Kidney (tissue), 14 donors: Measurements from ENCODE around the gene PARP11. TPM values are rescaled to one million over a fixed set of nuclear protein-coding genes. Genes with fewer than 3 reads are reported as not detected.

ENCODE experiments used
- DNase-seq, 5 donors: peaks; one replicate each; pipeline ENCODE4 v3.0.0-alpha.2; 2013 to 2020
- FAIRE-seq: peaks from 2 replicates; lab custom pipeline; 2012; peaks lifted over from hg19 to GRCh38; lab: Jason Lieb, UNC
- H3K27ac ChIP-seq, 2 donors: one replicate each; pipeline ENCODE4 v1.7.0; 2013; ENCODE audit warnings: low read depth in 2 of 2, low read length in 2 of 2, inconsistent platforms in 1 of 2
- H3K27me3 ChIP-seq: one replicate; pipeline ENCODE4 v1.7.1; 2013; ENCODE audit warnings: low read length, inconsistent platforms; ENCODE audit not compliant: control insufficient read depth, insufficient read depth
- H3K36me3 ChIP-seq, 3 donors: one replicate each; pipeline versions ENCODE4 v1.7.0 to v1.7.1; 2013; ENCODE audit warnings: low read length in 3 of 3, control low read depth in 1 of 3, inconsistent platforms in 1 of 3; ENCODE audit not compliant: insufficient read depth in 3 of 3, control insufficient read depth in 2 of 3
- H3K4me1 ChIP-seq, 3 donors: one replicate each; pipeline versions ENCODE4 v1.7.0 to v1.7.1; 2013; ENCODE audit warnings: low read length in 3 of 3, inconsistent platforms in 1 of 3, low read depth in 1 of 3; ENCODE audit not compliant: control insufficient read depth in 2 of 3, insufficient read depth in 2 of 3
- H3K4me3 ChIP-seq, 3 donors: one replicate each; pipeline versions ENCODE4 v1.7.0 to v1.8.1; 2013; ENCODE audit warnings: low read length in 3 of 3, control low read depth in 1 of 3, inconsistent platforms in 1 of 3
- H3K9ac ChIP-seq, 3 donors: one replicate each; pipeline versions ENCODE4 v1.7.0 to v1.7.1; 2013; ENCODE audit warnings: low read length in 3 of 3, control low read depth in 1 of 3, inconsistent platforms in 1 of 3
- H3K9me3 ChIP-seq, 3 donors: one replicate each; pipeline versions ENCODE4 v1.7.0 to v1.7.1; 2013; ENCODE audit warnings: low read length in 3 of 3, control low read depth in 1 of 3, inconsistent platforms in 1 of 3; ENCODE audit not compliant: control insufficient read depth in 2 of 3, insufficient read depth in 1 of 3
- intact Hi-C: fragments of 100-400 bp; cut with DNase I; formaldehyde crosslinking; loops from one replicate; pipeline ENCODE4 v1.11.1; 2022
- polyA plus RNA-seq: library from polyadenylated mRNA; stranded (reverse); fragments of 350-450 nt; fragmentation: Illumina TruSeq; extraction: RNeasy Lipid Tissue Mini Kit (QIAGEN cat#74804); gene quantifications from one replicate; pipeline ENCODE4 v1.2.3, GENCODE V29; 2014; ENCODE audit warnings: low read depth, low replicate concordance; ENCODE audit not compliant: insufficient read depth
- total RNA-seq: library from RNA; stranded (reverse); fragmentation: NEBNext Ultra II Directional; extraction: Animal tissue kit (Norgen Biotek cat#: 25700); gene quantifications from one replicate; pipeline ENCODE4 v1.2.1, GENCODE V29; 2021
- TF ChIP-seq, protein P1 (sequence below): IDR thresholded peaks from 3 replicates; pipeline ENCODE4 v1.5.1; 2012; ENCODE audit warnings: mild to moderate bottlenecking, moderate library complexity, borderline replicate concordance; ENCODE audit not compliant: insufficient read depth; ENCODE audit errors: extremely low read depth
- donor health status: control.
- donor health status: control.
- donor health status: control.
- donor health status: control.
- donor health status: control.
- donor health status: DM: yes; HTN: yes; CAD: no.
- donor health status: Normal renal cell carcinoma (clear cell type).

The PARP11 gene
- total and polyA plus RNA-seq, 2 donors from 2014 or later: 2.6 to 13.1 TPM

DNA sequence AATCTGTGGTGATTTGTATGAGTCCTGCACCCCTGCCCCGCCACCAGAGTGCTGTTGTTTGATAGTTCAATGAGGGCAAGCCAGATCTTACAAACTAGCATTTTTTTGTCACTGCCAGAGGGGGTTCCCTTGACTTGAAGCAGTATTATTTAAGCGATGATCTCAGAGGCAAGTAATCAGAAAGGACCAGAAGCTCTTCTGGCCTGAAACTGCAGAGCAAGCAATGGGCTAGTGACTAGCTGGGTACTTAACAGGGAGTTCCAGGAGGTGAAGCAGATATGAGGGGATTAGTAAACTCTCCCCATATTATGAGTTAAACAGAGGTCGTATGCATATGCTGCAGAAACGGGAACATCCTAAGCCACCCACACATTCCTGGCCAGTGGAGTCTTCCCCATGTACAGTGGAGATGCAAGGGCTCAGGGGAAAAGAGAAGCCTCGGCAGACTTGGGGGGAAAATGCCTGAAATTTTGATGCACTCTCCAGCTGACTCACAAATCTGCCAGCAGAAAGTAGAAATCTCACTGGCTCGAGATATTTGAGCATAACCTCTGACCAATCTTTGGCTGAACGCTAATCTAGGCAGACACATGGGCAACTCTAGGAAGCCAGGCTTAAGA, 112.0 kb downstream of the PARP11 start:
- DNase-seq (no peak), FAIRE-seq (no peak)
- Histone ChIP-seq H3K27ac (no peak overlapping the region), H3K36me3 (no peaks in the 10 kb centered on the region), H3K4me3 (no peak overlapping the region), H3K4me1 (no peaks in the 10 kb centered on the region), H3K27me3 (no peaks in the 10 kb centered on the region), H3K9me3 (no peaks in the 10 kb centered on the region), H3K9ac (no peak overlapping the region)
- intact Hi-C loops: no loop called here
- TF ChIP-seq, protein P1, sequence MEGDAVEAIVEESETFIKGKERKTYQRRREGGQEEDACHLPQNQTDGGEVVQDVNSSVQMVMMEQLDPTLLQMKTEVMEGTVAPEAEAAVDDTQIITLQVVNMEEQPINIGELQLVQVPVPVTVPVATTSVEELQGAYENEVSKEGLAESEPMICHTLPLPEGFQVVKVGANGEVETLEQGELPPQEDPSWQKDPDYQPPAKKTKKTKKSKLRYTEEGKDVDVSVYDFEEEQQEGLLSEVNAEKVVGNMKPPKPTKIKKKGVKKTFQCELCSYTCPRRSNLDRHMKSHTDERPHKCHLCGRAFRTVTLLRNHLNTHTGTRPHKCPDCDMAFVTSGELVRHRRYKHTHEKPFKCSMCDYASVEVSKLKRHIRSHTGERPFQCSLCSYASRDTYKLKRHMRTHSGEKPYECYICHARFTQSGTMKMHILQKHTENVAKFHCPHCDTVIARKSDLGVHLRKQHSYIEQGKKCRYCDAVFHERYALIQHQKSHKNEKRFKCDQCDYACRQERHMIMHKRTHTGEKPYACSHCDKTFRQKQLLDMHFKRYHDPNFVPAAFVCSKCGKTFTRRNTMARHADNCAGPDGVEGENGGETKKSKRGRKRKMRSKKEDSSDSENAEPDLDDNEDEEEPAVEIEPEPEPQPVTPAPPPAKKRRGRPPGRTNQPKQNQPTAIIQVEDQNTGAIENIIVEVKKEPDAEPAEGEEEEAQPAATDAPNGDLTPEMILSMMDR: no peak

DNA sequence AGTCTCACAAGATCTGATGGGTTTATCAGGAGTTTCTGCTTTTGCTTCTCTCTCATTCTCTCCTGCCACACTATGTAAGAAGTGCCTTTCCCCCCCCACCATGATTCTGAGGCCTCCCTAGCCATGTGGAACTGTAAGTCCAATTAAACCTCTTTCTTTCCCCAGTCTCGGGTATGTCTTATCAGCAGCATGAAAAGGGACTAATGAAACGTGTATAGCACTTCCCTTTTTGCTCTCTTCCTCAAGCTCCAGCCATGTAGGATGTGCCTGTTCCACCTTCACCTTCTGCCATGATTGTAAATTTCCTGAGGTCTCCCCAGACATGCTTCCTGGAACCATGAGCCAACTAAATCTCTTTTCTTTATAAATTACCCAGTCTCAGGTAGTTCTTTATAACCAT, 113.3 kb downstream of the PARP11 start:
- Histone ChIP-seq H3K4me1 (no peaks in the 10 kb centered on the region), H3K4me3 (no peak overlapping the region), H3K9ac (no peak overlapping the region), H3K9me3 (no peaks in the 10 kb centered on the region), H3K36me3 (no peaks in the 10 kb centered on the region), H3K27ac (no peak overlapping the region), H3K27me3 (no peaks in the 10 kb centered on the region)
- no peak for FAIRE-seq
- TF ChIP-seq, protein P1: no peak
- intact Hi-C loops: no loop called here
- DNase-seq: no peak

Other genes with a start within 250 kb of the PARP11 start
- 6.1 TPM for gene CRACR2A, start 120.3 kb downstream of the PARP11 start, total RNA-seq
- 0.22 TPM for gene CRACR2A, start 120.3 kb downstream of the PARP11 start, polyA plus RNA-seq